BJ (cell line): Measurements from ENCODE around the gene IL21R. TPM values are rescaled to one million over a fixed set of nuclear protein-coding genes. Genes with fewer than 3 reads are reported as not detected.
"Not testable (repeated sequence)": the region's sequence is repeated elsewhere in the genome, so short reads cannot be mapped to it uniquely, and the experiment has no call there.

Experiments used
- CTCF ChIA-PET: fragments of 350-600 bp; formaldehyde crosslinking; extraction: SDS; loops from one replicate; lab custom pipeline; 2021; ENCODE audit warnings: antibody characterized with exemption, inconsistent platforms; lab: Yijun Ruan, JAX
- POLR2A ChIA-PET: fragments of 300-600 bp; sonication (Branson Sonifier 250); formaldehyde crosslinking; extraction: SDS; loops from one replicate; lab custom pipeline; 2021; ENCODE audit warnings: antibody characterized with exemption; lab: Charles Lee
- DNase-seq: peaks from one replicate; pipeline ENCODE4 v3.0.0-alpha.2; 2011; ENCODE audit warnings: low read depth
- H3K27me3 ChIP-seq: 2 replicates; pipeline ENCODE4 v1.6.0; 2011; ENCODE audit warnings: low read length; ENCODE audit not compliant: control insufficient read depth, insufficient read depth
- H3K36me3 ChIP-seq: 2 replicates; pipeline ENCODE4 v1.5.1; 2011; ENCODE audit warnings: low read length; ENCODE audit not compliant: control insufficient read depth, insufficient read depth
- H3K4me3 ChIP-seq: 2 replicates; pipeline ENCODE4 v1.5.1; 2011; ENCODE audit warnings: low read depth, mild to moderate bottlenecking, control low read depth, low read length
- CTCF ChIP-seq: IDR thresholded peaks from 2 replicates; pipeline ENCODE4 v1.5.1; 2011; ENCODE audit warnings: low read depth, mild to moderate bottlenecking, control low read depth, inconsistent platforms, low read length, moderate library complexity; ENCODE audit not compliant: insufficient read depth
- polyA plus RNA-seq: library from polyadenylated mRNA; depleted of rRNA; stranded (reverse); fragments of >200 nt; gene quantifications from 2 replicates; pipeline ENCODE4 v1.2.3, GENCODE V29; 2011

Gene IL21R
- polyA plus RNA-seq, 1 experiment = 0.58 TPM

GRCh38 chr16:27387724-27388123, 14.2 kb upstream of the IL21R start:
- TF ChIP-seq CTCF = no peak
- Histone ChIP-seq H3K4me3 (no peak overlapping the region), H3K36me3 (no peaks in the 10 kb centered on the region), H3K27me3 (peaks cover 6% of the 10 kb centered on the region)
- CTCF ChIA-PET = interaction anchor here (0.8 to 2.0 kb wide), 2 partner anchors 20 to 228 kb away, joined by 3 to 7 read pairs; no protein-coding TSS in a partner anchor
- no peak for DNase-seq
- POLR2A ChIA-PET = no interaction called here

- TF ChIP-seq CTCF = no peak
- no peak for DNase-seq
- POLR2A ChIA-PET = no interaction called here
- Histone ChIP-seq H3K27me3 (peaks cover 6% of the 10 kb centered on the region), H3K4me3 (no peak overlapping the region), H3K36me3 (no peaks in the 10 kb centered on the region)
- CTCF ChIA-PET = no interaction called here
These were observed 12.6 kb upstream of the IL21R start for GRCh38 chr16:27389272-27389961.

- Histone ChIP-seq H3K36me3 (no peaks in the 10 kb centered on the region), H3K27me3 (peaks cover 6% of the 10 kb centered on the region), H3K4me3 (no peak overlapping the region)
- ChIA-PET POLR2A (no interaction called here), CTCF (no interaction called here)
- no peak for DNase-seq
- no peak for TF ChIP-seq CTCF
These were observed 11.8 kb upstream of the IL21R start for GRCh38 chr16:27390151-27390550.

- ChIA-PET POLR2A (no interaction called here), CTCF (interaction anchor here (0.9 to 1.8 kb wide), 2 partner anchors 15 to 25 kb away, joined by 3 to 6 read pairs; no protein-coding TSS in a partner anchor)
- peaks cover 4% of the 10 kb centered on the region for H3K27me3 ChIP-seq
- H3K4me3 ChIP-seq = no peak overlapping the region
- TF ChIP-seq CTCF = no peak
- no peaks in the 10 kb centered on the region for H3K36me3 ChIP-seq
- DNase-seq = no peak
These were observed 9.3 kb upstream of the IL21R start for GRCh38 chr16:27392671-27393070.

- CTCF ChIA-PET = no interaction called here
- POLR2A ChIA-PET = no interaction called here
- Histone ChIP-seq H3K4me3 (no peak overlapping the region), H3K27me3 (peaks cover 2% of the 10 kb centered on the region), H3K36me3 (no peaks in the 10 kb centered on the region)
- TF ChIP-seq CTCF = no peak
- no peak for DNase-seq
These were observed 7.5 kb upstream of the IL21R start for GRCh38 chr16:27394516-27394915.

- H3K27me3 ChIP-seq, POLR2A ChIA-PET, H3K4me3 ChIP-seq, H3K36me3 ChIP-seq, DNase-seq, CTCF ChIA-PET: not testable (repeated sequence)
These were observed 3.6 kb upstream of the IL21R start for GRCh38 chr16:27398341-27398893.
